ENCODE measurements around the gene PRDM13.

- TF ChIP-seq ETV6 (CRISPR knock-in tag; IDR thresholded peaks at IDR 0.05) (no peak), ERG (CRISPR knock-in tag; IDR thresholded peaks at IDR 0.05) (no peak), IRF1 (CRISPR knock-in tag; IDR thresholded peaks at IDR 0.05) (no peak), ATF3 (CRISPR knock-in tag; conservative IDR thresholded peaks at IDR 0.05) (no peak)
Measured at GRCh38 chr6:99579781-99580180, 26.9 kb upstream of the PRDM13 start.

Data from WTC11 (cell line).